ENCODE results near the gene AKAP12. TPM values are rescaled to one million over a fixed set of nuclear protein-coding genes. Genes with fewer than 3 reads are reported as not detected.

AKAP12 gene
- total and polyA plus RNA-seq, 2 donors from 2014 or later = 10.2 to 84.6 TPM

GRCh38 chr6:151207674-151208073 lies 32.1 kb upstream of the AKAP12 start:
- DNase-seq (no peak), FAIRE-seq (no peak)
- H3K36me3 ChIP-seq (ENCODE audit: control insufficient read depth in 2 of 3, insufficient read depth in 3 of 3, low read length in 3 of 3) = no peaks in the 10 kb centered on the region
- H3K4me1 ChIP-seq (ENCODE audit: control insufficient read depth in 2 of 3, insufficient read depth in 2 of 3, low read depth in 1 of 3, low read length in 3 of 3) = no peaks in the 10 kb centered on the region
- TF ChIP-seq CTCF (IDR thresholded peaks at IDR 0.05; ENCODE audit: borderline replicate concordance, extremely low read depth, insufficient read depth) = no peak
- H3K4me3 ChIP-seq (ENCODE audit: low read length in 3 of 3) = no peak overlapping the region
- H3K9me3 ChIP-seq (ENCODE audit: control insufficient read depth in 2 of 3, insufficient read depth in 1 of 3, low read length in 3 of 3) = peaks cover 0 to 2% (median 0%) of the 10 kb centered on the region in 3 donors
- no peaks in the 10 kb centered on the region for H3K27me3 ChIP-seq (ENCODE audit: control insufficient read depth, insufficient read depth, low read length)
- H3K9ac ChIP-seq (ENCODE audit: low read length in 3 of 3) = no peak overlapping the region
- H3K27ac ChIP-seq (ENCODE audit: low read depth in 2 of 2, low read length in 2 of 2) = no peak overlapping the region
- intact Hi-C loops (cut with DNase I) = no loop called here

DNA sequence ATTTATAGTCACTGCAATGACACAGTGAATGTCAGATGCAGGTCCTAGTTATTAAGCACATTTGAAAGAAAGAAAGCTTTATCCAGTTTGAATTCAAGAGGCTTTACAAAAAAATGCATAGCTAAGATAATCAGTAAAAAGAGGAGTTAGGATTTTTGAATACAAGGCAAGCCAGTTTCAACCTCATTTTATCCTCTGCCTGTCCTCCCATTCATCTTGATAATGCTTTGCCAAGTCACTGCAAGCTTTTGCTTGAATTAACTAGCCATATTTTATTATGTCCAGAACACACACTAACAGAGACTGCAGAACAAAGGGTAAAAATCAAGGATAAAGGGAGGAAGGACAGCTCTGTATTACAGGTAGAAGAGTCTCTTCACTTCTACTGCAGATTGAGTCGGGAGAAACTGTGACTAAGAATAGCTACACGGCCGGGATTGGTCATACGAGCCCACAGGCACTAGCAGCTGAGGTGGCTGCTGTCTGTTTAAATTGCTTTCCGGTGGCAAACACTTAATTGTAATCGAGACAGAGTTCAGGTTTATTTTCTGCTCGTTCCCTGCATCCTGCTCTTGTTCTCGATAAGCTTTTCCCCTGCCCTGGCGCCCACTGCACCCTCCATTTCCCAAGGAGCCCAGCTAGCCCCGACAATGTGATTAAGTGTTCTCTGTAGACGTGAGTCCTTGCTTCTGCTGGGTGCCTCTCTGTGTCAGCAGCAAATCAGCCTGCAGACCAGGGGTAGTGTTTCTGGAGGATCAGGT lies 30.5 kb upstream of the AKAP12 start:
- Histone ChIP-seq H3K36me3 (ENCODE audit: control insufficient read depth in 2 of 3, insufficient read depth in 3 of 3, low read length in 3 of 3) (no peaks in the 10 kb centered on the region), H3K27ac (ENCODE audit: low read depth in 2 of 2, low read length in 2 of 2) (no peak overlapping the region), H3K27me3 (ENCODE audit: control insufficient read depth, insufficient read depth, low read length) (no peaks in the 10 kb centered on the region), H3K4me3 (ENCODE audit: low read length in 3 of 3) (peak overlapping the region in 2 of 3 donors; percentile 20 to 45), H3K4me1 (ENCODE audit: control insufficient read depth in 2 of 3, insufficient read depth in 2 of 3, low read depth in 1 of 3, low read length in 3 of 3) (no peaks in the 10 kb centered on the region), H3K9ac (ENCODE audit: low read length in 3 of 3) (peak overlapping the region in 1 of 3 donors; percentile 55), H3K9me3 (ENCODE audit: control insufficient read depth in 2 of 3, insufficient read depth in 1 of 3, low read length in 3 of 3) (peaks cover 0 to 2% (median 0%) of the 10 kb centered on the region in 3 donors)
- no peak for TF ChIP-seq CTCF (IDR thresholded peaks at IDR 0.05; ENCODE audit: borderline replicate concordance, extremely low read depth, insufficient read depth)
- no peak for FAIRE-seq
- peak in 3 of 5 donors; percentile 27 to 59 (median 56) for DNase-seq
- intact Hi-C loops (cut with DNase I) = no loop called here

DNA sequence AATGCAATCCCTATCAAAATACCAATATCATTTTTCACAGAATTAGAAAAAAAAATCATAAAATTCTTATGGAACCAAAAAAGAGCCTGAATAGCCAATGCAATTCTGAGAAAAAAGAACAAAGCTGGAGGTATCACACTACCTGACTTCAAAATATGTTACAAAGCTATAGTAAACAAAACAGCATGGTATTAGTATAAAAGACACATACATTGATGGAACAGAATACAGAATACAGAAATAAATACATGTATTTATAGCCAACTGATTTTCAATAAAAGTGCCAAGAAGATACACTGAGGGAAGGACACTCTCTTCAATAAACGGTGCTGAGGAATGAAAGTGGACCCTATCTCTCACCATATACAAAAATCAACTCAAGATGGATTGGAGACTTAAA lies 28.7 kb upstream of the AKAP12 start:
- Histone ChIP-seq H3K4me3 (ENCODE audit: low read length in 3 of 3) (no peak overlapping the region), H3K27me3 (ENCODE audit: control insufficient read depth, insufficient read depth, low read length) (no peaks in the 10 kb centered on the region), H3K9me3 (ENCODE audit: control insufficient read depth in 2 of 3, insufficient read depth in 1 of 3, low read length in 3 of 3) (peaks cover 0 to 2% (median 0%) of the 10 kb centered on the region in 3 donors), H3K27ac (ENCODE audit: low read depth in 2 of 2, low read length in 2 of 2) (no peak overlapping the region), H3K4me1 (ENCODE audit: control insufficient read depth in 2 of 3, insufficient read depth in 2 of 3, low read depth in 1 of 3, low read length in 3 of 3) (no peaks in the 10 kb centered on the region), H3K36me3 (ENCODE audit: control insufficient read depth in 2 of 3, insufficient read depth in 3 of 3, low read length in 3 of 3) (no peaks in the 10 kb centered on the region), H3K9ac (ENCODE audit: low read length in 3 of 3) (no peak overlapping the region)
- no peak for FAIRE-seq
- no peak for TF ChIP-seq CTCF (IDR thresholded peaks at IDR 0.05; ENCODE audit: borderline replicate concordance, extremely low read depth, insufficient read depth)
- DNase-seq = no peak
- intact Hi-C loops (cut with DNase I) = no loop called here

All from kidney (tissue), 14 donors.